ENCODE data around the gene CRYAB.
"Not testable (repeated sequence)": the region's sequence is repeated elsewhere in the genome, so short reads cannot be mapped to it uniquely, and the experiment has no call there.

The CRYAB gene

GRCh38 chr11:111908639-111909305, 2.8 kb downstream of the CRYAB start:
- H3K36me3 Mint-ChIP-seq, result peaks cover 2 to 7% of the 10 kb centered on the region in 2 donors
- DNase-seq, result no peak
- H3K27ac Mint-ChIP-seq, result no peak overlapping the region
- no peak for ATAC-seq (replicated peaks)
- no peaks in the 10 kb centered on the region for H3K4me1 Mint-ChIP-seq
- H3K9me3 Mint-ChIP-seq, result peaks cover 3 to 4% of the 10 kb centered on the region in 2 donors
- no peak overlapping the region for H3K4me3 Mint-ChIP-seq
- peaks cover 42 to 52% of the 10 kb centered on the region in 2 donors for H3K27me3 Mint-ChIP-seq

- Mint-ChIP-seq H3K9me3 (peaks cover 3 to 4% of the 10 kb centered on the region in 2 donors), H3K27ac (no peak overlapping the region), H3K4me3 (no peak overlapping the region), H3K36me3 (peaks cover 2 to 7% of the 10 kb centered on the region in 2 donors), H3K4me1 (no peaks in the 10 kb centered on the region), H3K27me3 (peaks cover 38 to 43% of the 10 kb centered on the region in 2 donors)
- DNase-seq (no peak), ATAC-seq (replicated peaks) (no peak)
Observed at GRCh38 chr11:111906680-111907079, 4.9 kb downstream of the CRYAB start.

- Mint-ChIP-seq H3K9me3 (peaks cover 3 to 4% of the 10 kb centered on the region in 2 donors), H3K4me1 (no peaks in the 10 kb centered on the region)
- ATAC-seq (replicated peaks), result no peak
Observed at GRCh38 chr11:111905411-111905810, 6.2 kb downstream of the CRYAB start.

GRCh38 chr11:111886844-111887243, 24.7 kb downstream of the CRYAB start:
- H3K36me3 Mint-ChIP-seq, result peaks cover 8 to 15% of the 10 kb centered on the region in 2 donors
- H3K27me3 Mint-ChIP-seq, result no peaks in the 10 kb centered on the region
- no peaks in the 10 kb centered on the region for H3K4me1 Mint-ChIP-seq
- no peak overlapping the region for H3K4me3 Mint-ChIP-seq
- no peak for ATAC-seq (replicated peaks)
- no peak overlapping the region for H3K27ac Mint-ChIP-seq
- no peak for DNase-seq
- no peaks in the 10 kb centered on the region for H3K9me3 Mint-ChIP-seq

More at GRCh38 chr11:111905411-111905810, 6.2 kb downstream of the CRYAB start:
- Mint-ChIP-seq H3K4me3 (no peak overlapping the region), H3K36me3 (peaks cover 2 to 7% of the 10 kb centered on the region in 2 donors), H3K27ac (no peak overlapping the region), H3K27me3 (peaks cover 31 to 37% of the 10 kb centered on the region in 2 donors)
- no peak for DNase-seq

- H3K4me1 Mint-ChIP-seq, result no peaks in the 10 kb centered on the region
- H3K4me3 Mint-ChIP-seq, result no peak overlapping the region
- no peaks in the 10 kb centered on the region for H3K27me3 Mint-ChIP-seq
- no peaks in the 10 kb centered on the region for H3K9me3 Mint-ChIP-seq
- H3K36me3 Mint-ChIP-seq, result peaks cover 8 to 18% of the 10 kb centered on the region in 2 donors
- ATAC-seq (replicated peaks) (no peak), DNase-seq (no peak)
- no peak overlapping the region for H3K27ac Mint-ChIP-seq
Observed at GRCh38 chr11:111886032-111886431, 25.5 kb downstream of the CRYAB start.

- H3K27ac Mint-ChIP-seq; H3K4me1 Mint-ChIP-seq; H3K4me3 Mint-ChIP-seq; DNase-seq; ATAC-seq (replicated peaks); H3K9me3 Mint-ChIP-seq; H3K27me3 Mint-ChIP-seq: not testable (repeated sequence)
- peaks cover 8 to 18% of the 10 kb centered on the region in 2 donors for H3K36me3 Mint-ChIP-seq
Observed at GRCh38 chr11:111885053-111885452, 26.5 kb downstream of the CRYAB start.

- Mint-ChIP-seq H3K4me1 (peaks cover 10 to 15% of the 10 kb centered on the region in 2 donors), H3K36me3 (peaks cover 8 to 22% of the 10 kb centered on the region in 2 donors), H3K27ac (no peak overlapping the region), H3K4me3 (no peak overlapping the region), H3K9me3 (no peaks in the 10 kb centered on the region), H3K27me3 (no peaks in the 10 kb centered on the region)
- no peak for DNase-seq
- ATAC-seq (replicated peaks), result no peak
Observed at GRCh38 chr11:111882202-111882601, 29.4 kb downstream of the CRYAB start.

- ATAC-seq (replicated peaks) (peak; percentile 1 to 3), DNase-seq (no peak)
- no peaks in the 10 kb centered on the region for H3K9me3 Mint-ChIP-seq
- peak overlapping the region; percentile 93 to 94 for H3K4me3 Mint-ChIP-seq
- no peaks in the 10 kb centered on the region for H3K27me3 Mint-ChIP-seq
- peak overlapping the region; percentile 99 for H3K27ac Mint-ChIP-seq
- peaks cover 9 to 26% of the 10 kb centered on the region in 2 donors for H3K36me3 Mint-ChIP-seq
- peaks cover 12 to 15% of the 10 kb centered on the region in 2 donors for H3K4me1 Mint-ChIP-seq
Observed at GRCh38 chr11:111879637-111879960, 32.0 kb downstream of the CRYAB start.

- Mint-ChIP-seq H3K27ac (peak within 1 kb of the TSS; percentile 99), H3K27me3 (no peaks in the 10 kb centered on the region), H3K9me3 (no peaks in the 10 kb centered on the region), H3K4me3 (peak within 1 kb of the TSS; percentile 93 to 94), H3K36me3 (peaks cover 9 to 24% of the 10 kb centered on the region in 2 donors), H3K4me1 (peaks cover 12 to 15% of the 10 kb centered on the region in 2 donors)
- peak; percentile 94 to 95 for ATAC-seq (replicated peaks)
- DNase-seq, result peak; percentile 93
Observed at GRCh38 chr11:111878849-111879636, 32.5 kb downstream of the CRYAB start, which contains the start of the genes CFAP68 and FDXACB1. Gene CFAP68 (plus strand): TSS chr11:111879541. CDS start chr11:111879561, 20 bp downstream. Gene FDXACB1 (minus strand): TSS chr11:111879165. CDS start chr11:111879132, 33 bp downstream.

- Mint-ChIP-seq H3K27ac (peak overlapping the region; percentile 99), H3K4me3 (peak overlapping the region; percentile 93 to 94), H3K27me3 (no peaks in the 10 kb centered on the region), H3K36me3 (peaks cover 10 to 24% of the 10 kb centered on the region in 2 donors), H3K4me1 (peaks cover 12 to 15% of the 10 kb centered on the region in 2 donors), H3K9me3 (no peaks in the 10 kb centered on the region)
- DNase-seq (no peak), ATAC-seq (replicated peaks) (peak in 1 of 2 donors; percentile 8)
Observed at GRCh38 chr11:111878385-111878848, 33.2 kb downstream of the CRYAB start.

- no peak for DNase-seq
- Mint-ChIP-seq H3K4me3 (peak overlapping the region; percentile 93 to 94), H3K4me1 (peaks cover 9 to 31% of the 10 kb centered on the region in 2 donors), H3K27me3 (no peaks in the 10 kb centered on the region), H3K27ac (peak overlapping the region; percentile 94), H3K36me3 (peaks cover 22 to 40% of the 10 kb centered on the region in 2 donors), H3K9me3 (no peaks in the 10 kb centered on the region)
- ATAC-seq (replicated peaks), result no peak
Observed at GRCh38 chr11:111871693-111872161, 39.8 kb downstream of the CRYAB start.

- Mint-ChIP-seq H3K27me3 (no peaks in the 10 kb centered on the region), H3K36me3 (peaks cover 26 to 46% of the 10 kb centered on the region in 2 donors), H3K9me3 (no peaks in the 10 kb centered on the region), H3K4me3 (peak within 1 kb of the TSS; percentile 93 to 94), H3K4me1 (peaks cover 8 to 31% of the 10 kb centered on the region in 2 donors), H3K27ac (peak within 1 kb of the TSS; percentile 94)
- peak; percentile 84 for DNase-seq
- peak; percentile 92 to 93 for ATAC-seq (replicated peaks)
Observed at GRCh38 chr11:111870886-111871692, 40.5 kb downstream of the CRYAB start, which contains the start of gene ALG9. Gene ALG9 (minus strand): TSS chr11:111871581. CDS start chr11:111871482, 99 bp downstream.

GRCh38 chr11:111870522-111870885, 41.1 kb downstream of the CRYAB start:
- DNase-seq, result no peak

More at GRCh38 chr11:111870522-111870885, 41.1 kb downstream of the CRYAB start:
- Mint-ChIP-seq H3K9me3 (no peaks in the 10 kb centered on the region), H3K27ac (peak overlapping the region; percentile 94), H3K4me3 (peak overlapping the region; percentile 93 to 94), H3K27me3 (no peaks in the 10 kb centered on the region), H3K36me3 (peaks cover 26 to 47% of the 10 kb centered on the region in 2 donors), H3K4me1 (peaks cover 8 to 31% of the 10 kb centered on the region in 2 donors)
- peak; percentile 27 to 31 for ATAC-seq (replicated peaks)

All from stimulated activated naive B cell treated with anti-CD40 and anti-IgM and Interleukin-4, amounts not matched to agents 10 μg/mL and 1 μg/mL and 100 μg/mL, for 72 hours (primary cell).